Parathyroid adenoma (tissue), 2 donors: ENCODE results near the gene SGPP2.

Experiments used
- H2AFZ ChIP-seq: fragments of 300-600 bp; sonication (generic); one replicate; pipeline ENCODE4 v1.7.0; 2017; ENCODE audit warnings: antibody characterized with exemption, mild to moderate bottlenecking
- H3K27ac ChIP-seq: fragments of 300-600 bp; sonication (generic); one replicate; pipeline ENCODE4 v1.7.0; 2017
- H3K27me3 ChIP-seq: fragments of 300-600 bp; sonication (generic); one replicate; pipeline ENCODE4 v1.7.0; 2017; ENCODE audit warnings: low read length; ENCODE audit not compliant: control insufficient read depth, insufficient read depth
- H3K36me3 ChIP-seq: fragments of 300-600 bp; sonication (generic); one replicate; pipeline ENCODE4 v1.7.0; 2017; ENCODE audit warnings: low read length; ENCODE audit not compliant: control insufficient read depth, insufficient read depth
- H3K4me1 ChIP-seq: fragments of 300-600 bp; sonication (generic); one replicate; pipeline ENCODE4 v1.7.0; 2017; ENCODE audit warnings: control low read depth
- H3K4me2 ChIP-seq: fragments of 300-600 bp; sonication (generic); one replicate; pipeline ENCODE4 v1.7.0; 2017; ENCODE audit warnings: low read length
- H3K4me3 ChIP-seq: fragments of 300-600 bp; sonication (generic); one replicate; pipeline ENCODE4 v1.7.0; 2017; ENCODE audit warnings: low read depth, low read length
- H3K79me2 ChIP-seq: fragments of 300-600 bp; sonication (generic); one replicate; pipeline ENCODE4 v1.7.0; 2017; ENCODE audit warnings: control low read depth
- H3K9ac ChIP-seq: fragments of 300-600 bp; sonication (generic); one replicate; pipeline ENCODE4 v1.7.0; 2017; ENCODE audit warnings: mild to moderate bottlenecking
- H3K9me3 ChIP-seq: fragments of 300-600 bp; sonication (generic); one replicate; pipeline ENCODE4 v1.7.0; 2017; ENCODE audit warnings: low read length; ENCODE audit not compliant: control insufficient read depth
- CTCF ChIP-seq: fragments of 300-600 bp; sonication (generic); IDR thresholded peaks from one replicate; pipeline ENCODE4 v1.7.0; 2017; ENCODE audit warnings: antibody characterized with exemption, mild to moderate bottlenecking
- donor health status: primary hyperparathyroidism.

SGPP2 gene

DNA sequence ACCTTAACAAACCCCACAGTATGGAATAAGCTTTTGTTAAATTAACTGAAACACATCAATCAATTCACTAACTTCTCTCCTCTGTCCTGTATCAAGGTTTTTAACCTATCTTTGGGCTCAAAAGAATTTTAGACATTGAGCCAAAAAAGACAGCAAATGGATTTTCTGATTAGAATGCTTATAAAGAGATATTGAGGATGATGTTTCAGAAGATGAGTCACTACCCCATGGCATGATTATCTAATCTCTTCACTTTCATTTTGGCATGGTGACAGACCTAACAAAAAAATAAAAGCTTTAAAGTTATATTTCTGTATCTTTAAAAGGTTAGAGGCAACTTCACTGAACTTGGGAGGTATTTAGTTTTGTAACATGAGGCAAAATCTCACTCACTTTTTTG is 55.5 kb downstream of the SGPP2 start:
- TF ChIP-seq CTCF: no peak
- H3K27me3 ChIP-seq: no peaks in the 10 kb centered on the region

GRCh38 chr2:222480497-222480896 is 56.2 kb downstream of the SGPP2 start:
- Histone ChIP-seq H3K4me2 (no peak overlapping the region), H2AFZ (no peak overlapping the region)

More for the DNA sequence above, 55.5 kb downstream of the SGPP2 start:
- no peak overlapping the region for H3K4me3 ChIP-seq
- no peaks in the 10 kb centered on the region for H3K36me3 ChIP-seq
- no peaks in the 10 kb centered on the region for H3K79me2 ChIP-seq
- no peaks in the 10 kb centered on the region for H3K9me3 ChIP-seq
- no peaks in the 10 kb centered on the region for H3K4me1 ChIP-seq
- no peak overlapping the region for H3K9ac ChIP-seq
- no peak overlapping the region for H3K27ac ChIP-seq
- H2AFZ ChIP-seq: no peak overlapping the region
- H3K4me2 ChIP-seq: no peak overlapping the region

GRCh38 chr2:222481941-222482340 is 57.6 kb downstream of the SGPP2 start:
- H3K27ac ChIP-seq: no peak overlapping the region
- H3K79me2 ChIP-seq: no peaks in the 10 kb centered on the region
- H2AFZ ChIP-seq: no peak overlapping the region
- no peaks in the 10 kb centered on the region for H3K4me1 ChIP-seq
- H3K9ac ChIP-seq: no peak overlapping the region
- no peak overlapping the region for H3K4me3 ChIP-seq
- no peak for TF ChIP-seq CTCF
- H3K36me3 ChIP-seq: no peaks in the 10 kb centered on the region
- H3K27me3 ChIP-seq: no peaks in the 10 kb centered on the region
- no peaks in the 10 kb centered on the region for H3K9me3 ChIP-seq
- no peak overlapping the region for H3K4me2 ChIP-seq

More at GRCh38 chr2:222480497-222480896, 56.2 kb downstream of the SGPP2 start:
- Histone ChIP-seq H3K79me2 (no peaks in the 10 kb centered on the region), H3K27me3 (no peaks in the 10 kb centered on the region), H3K4me3 (no peak overlapping the region), H3K27ac (no peak overlapping the region), H3K4me1 (no peaks in the 10 kb centered on the region), H3K9me3 (no peaks in the 10 kb centered on the region), H3K9ac (no peak overlapping the region), H3K36me3 (no peaks in the 10 kb centered on the region)
- no peak for TF ChIP-seq CTCF

DNA sequence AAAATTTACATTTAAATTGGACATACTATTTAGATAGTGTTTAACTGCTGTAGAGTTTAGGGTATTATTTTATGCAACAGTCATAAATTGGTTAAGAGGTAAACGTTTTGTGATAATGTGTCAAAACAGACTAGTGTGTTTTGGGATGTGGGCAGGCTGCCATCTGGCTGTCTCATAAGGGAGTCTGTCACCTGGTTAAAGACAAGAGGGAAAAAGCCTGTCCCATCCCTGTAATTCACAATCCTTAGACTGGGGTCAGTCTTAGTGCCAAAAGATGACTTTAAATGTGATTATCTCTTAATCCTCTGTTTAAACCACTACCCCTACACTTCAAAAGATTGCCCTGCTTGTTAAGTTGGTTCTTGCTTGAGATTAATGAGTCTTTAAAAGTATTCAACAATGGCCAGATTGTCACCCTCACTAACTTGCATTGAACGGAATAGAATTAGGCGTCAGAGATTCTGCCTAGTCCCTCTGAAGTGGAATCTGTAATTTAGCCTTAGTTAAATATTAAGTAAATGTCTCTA is 59.2 kb downstream of the SGPP2 start:
- Histone ChIP-seq H3K4me1 (no peaks in the 10 kb centered on the region), H3K36me3 (no peaks in the 10 kb centered on the region), H3K27ac (no peak overlapping the region), H3K9ac (no peak overlapping the region), H3K79me2 (no peaks in the 10 kb centered on the region), H3K4me3 (no peak overlapping the region), H3K27me3 (no peaks in the 10 kb centered on the region), H3K4me2 (no peak overlapping the region), H3K9me3 (no peaks in the 10 kb centered on the region), H2AFZ (no peak overlapping the region)
- peak; percentile 11 for TF ChIP-seq CTCF
